WTC11 (cell line): ENCODE measurements around the gene ZNF681. TPM values are rescaled to one million over a fixed set of nuclear protein-coding genes. Genes with fewer than 3 reads are reported as not detected.

Experiments
- ATAC-seq: fragments of 200-7000 bp; cut with Tn5 transposase; 2 replicates; pipeline ENCODE4 v1.10.0; 2021; ENCODE audit warnings: mild to moderate bottlenecking, moderate library complexity
- CTCF ChIA-PET: fragments of 300-600 bp; sonication (Branson Sonifier 250); formaldehyde crosslinking; loops from one replicate; lab custom pipeline; 2021; ENCODE audit warnings: antibody characterized with exemption; lab: Charles Lee
- POLR2A ChIA-PET: fragments of 350-600 bp; sonication (Branson Sonifier 250); formaldehyde crosslinking; loops from one replicate; lab custom pipeline; 2021; ENCODE audit warnings: antibody characterized with exemption; lab: Charles Lee
- DNase-seq: peaks from one replicate; pipeline ENCODE4 v3.0.0; 2021; ENCODE audit warnings: low spot score
- H3K27ac Mint-ChIP-seq: 2 replicates; pipeline ENCODE4 v1.8.0; 2021; ENCODE audit warnings: mixed read lengths
- H3K27me3 Mint-ChIP-seq: 2 replicates; pipeline ENCODE4 v1.8.0; 2021; ENCODE audit warnings: low read depth, mild to moderate bottlenecking, moderate library complexity, mixed read lengths
- H3K36me3 Mint-ChIP-seq: 2 replicates; pipeline ENCODE4 v1.8.0; 2021; ENCODE audit warnings: mixed read lengths
- H3K4me1 Mint-ChIP-seq: 2 replicates; pipeline ENCODE4 v1.8.0; 2022; ENCODE audit warnings: mixed read lengths
- H3K4me3 Mint-ChIP-seq: 2 replicates; pipeline ENCODE4 v1.8.0; 2021; ENCODE audit warnings: mild to moderate bottlenecking, moderate library complexity, mixed read lengths
- H3K9me3 Mint-ChIP-seq: 2 replicates; pipeline ENCODE4 v1.8.0; 2021; ENCODE audit warnings: mixed read lengths
- FOXK1 ChIP-seq: sonication (generic); formaldehyde crosslinking; IDR thresholded peaks from 2 replicates; pipeline ENCODE4 v1.8.0; 2022; ENCODE audit warnings: mild to moderate bottlenecking, moderate library complexity, missing genetic modification reagents
- GTF2I ChIP-seq: fragments of 250-450 bp; sonication (Bioruptor Pico); conservative IDR thresholded peaks from 2 replicates; pipeline ENCODE4 v1.4.0; 2021; ENCODE audit warnings: mild to moderate bottlenecking
- RELA ChIP-seq: sonication (generic); formaldehyde crosslinking; IDR thresholded peaks from 2 replicates; pipeline ENCODE4 v1.8.1; 2022; ENCODE audit warnings: missing genetic modification reagents, mild to moderate bottlenecking, borderline replicate concordance
- ZBTB21 ChIP-seq: sonication (generic); formaldehyde crosslinking; IDR thresholded peaks from 2 replicates; pipeline ENCODE4 v1.8.1; 2023; ENCODE audit warnings: mild to moderate bottlenecking, missing genetic modification reagents, borderline replicate concordance
- ZNF416 ChIP-seq: fragments of 250-450 bp; sonication (Bioruptor Pico); IDR thresholded peaks from 2 replicates; pipeline ENCODE4 v1.9.0; 2021; ENCODE audit warnings: mild to moderate bottlenecking, inconsistent platforms
- total RNA-seq: library from RNA; stranded (reverse); gene quantifications from 3 replicates; pipeline ENCODE4 v1.2.3, GENCODE V29; 2021
- TF ChIP-seq, protein P1 (sequence below): sonication (generic); formaldehyde crosslinking; IDR thresholded peaks from 2 replicates; pipeline ENCODE4 v1.8.1; 2022; ENCODE audit warnings: mild to moderate bottlenecking, missing genetic modification reagents, moderate library complexity, borderline replicate concordance
- TF ChIP-seq, protein P2 (sequence below): sonication (generic); formaldehyde crosslinking; IDR thresholded peaks from 2 replicates; pipeline ENCODE4 v1.8.1; 2023; ENCODE audit warnings: mild to moderate bottlenecking, missing genetic modification reagents, moderate library complexity
- TF ChIP-seq, protein P3 (sequence below): sonication (generic); formaldehyde crosslinking; IDR thresholded peaks from 2 replicates; pipeline ENCODE4 v1.8.1; 2023; ENCODE audit warnings: mild to moderate bottlenecking, missing genetic modification reagents, borderline replicate concordance
- TF ChIP-seq, protein P4 (sequence below): fragments of 250-450 bp; sonication (Bioruptor Pico); conservative IDR thresholded peaks from 2 replicates; pipeline ENCODE4 v1.9.0; 2021; ENCODE audit warnings: mild to moderate bottlenecking
- TF ChIP-seq, protein P5 (sequence below): fragments of 250-450 bp; sonication (Bioruptor Pico); IDR thresholded peaks from 2 replicates; pipeline ENCODE4 v1.8.0; 2021; ENCODE audit warnings: mild to moderate bottlenecking
- TF ChIP-seq, protein P6 (sequence below): sonication (generic); formaldehyde crosslinking; IDR thresholded peaks from 2 replicates; pipeline ENCODE4 v1.8.0; 2023; ENCODE audit warnings: mild to moderate bottlenecking, missing genetic modification reagents
- TF ChIP-seq, protein P7 (sequence below): fragments of 250-450 bp; sonication (Bioruptor Pico); IDR thresholded peaks from 2 replicates; pipeline ENCODE4 v1.9.0; 2021; ENCODE audit warnings: mild to moderate bottlenecking, borderline replicate concordance

ZNF681 gene
- total RNA-seq, 1 experiment from 2014 or later = 16.9 TPM

DNA sequence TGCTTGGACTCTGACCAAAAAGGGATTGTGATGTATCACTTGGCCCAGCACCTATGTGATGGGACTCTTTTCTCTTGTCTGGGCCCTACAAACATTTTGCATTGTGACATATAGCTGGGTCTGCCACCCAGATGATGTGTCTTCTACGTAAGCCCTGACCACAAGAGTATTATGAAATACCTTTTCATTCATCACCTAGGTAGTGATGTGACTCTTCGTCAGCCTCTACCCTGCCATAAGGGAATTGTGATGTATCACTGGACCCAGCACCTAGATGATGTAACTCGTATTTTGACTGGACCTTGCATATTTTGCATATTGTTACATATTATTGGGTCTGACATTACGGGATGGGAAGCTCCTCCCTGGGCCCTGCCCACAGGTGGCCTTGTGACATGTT, 29.7 kb upstream of the ZNF681 start:
- H3K4me3 Mint-ChIP-seq = no peak overlapping the region
- H3K36me3 Mint-ChIP-seq = peaks cover 66% of the 10 kb centered on the region
- DNase-seq = no peak
- H3K4me1 Mint-ChIP-seq = peaks cover 10% of the 10 kb centered on the region
- CTCF ChIA-PET = no interaction called here
- no peak for ATAC-seq
- POLR2A ChIA-PET = no interaction called here
- H3K9me3 Mint-ChIP-seq = no peaks in the 10 kb centered on the region
- no peak for TF ChIP-seq ZBTB21 (CRISPR knock-in tag)
- TF ChIP-seq, protein P1, sequence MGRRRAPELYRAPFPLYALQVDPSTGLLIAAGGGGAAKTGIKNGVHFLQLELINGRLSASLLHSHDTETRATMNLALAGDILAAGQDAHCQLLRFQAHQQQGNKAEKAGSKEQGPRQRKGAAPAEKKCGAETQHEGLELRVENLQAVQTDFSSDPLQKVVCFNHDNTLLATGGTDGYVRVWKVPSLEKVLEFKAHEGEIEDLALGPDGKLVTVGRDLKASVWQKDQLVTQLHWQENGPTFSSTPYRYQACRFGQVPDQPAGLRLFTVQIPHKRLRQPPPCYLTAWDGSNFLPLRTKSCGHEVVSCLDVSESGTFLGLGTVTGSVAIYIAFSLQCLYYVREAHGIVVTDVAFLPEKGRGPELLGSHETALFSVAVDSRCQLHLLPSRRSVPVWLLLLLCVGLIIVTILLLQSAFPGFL (CRISPR knock-in tag) = no peak
- TF ChIP-seq, protein P2, sequence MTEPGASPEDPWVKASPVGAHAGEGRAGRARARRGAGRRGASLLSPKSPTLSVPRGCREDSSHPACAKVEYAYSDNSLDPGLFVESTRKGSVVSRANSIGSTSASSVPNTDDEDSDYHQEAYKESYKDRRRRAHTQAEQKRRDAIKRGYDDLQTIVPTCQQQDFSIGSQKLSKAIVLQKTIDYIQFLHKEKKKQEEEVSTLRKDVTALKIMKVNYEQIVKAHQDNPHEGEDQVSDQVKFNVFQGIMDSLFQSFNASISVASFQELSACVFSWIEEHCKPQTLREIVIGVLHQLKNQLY (CRISPR knock-in tag) = no peak
- TF ChIP-seq, protein P3, sequence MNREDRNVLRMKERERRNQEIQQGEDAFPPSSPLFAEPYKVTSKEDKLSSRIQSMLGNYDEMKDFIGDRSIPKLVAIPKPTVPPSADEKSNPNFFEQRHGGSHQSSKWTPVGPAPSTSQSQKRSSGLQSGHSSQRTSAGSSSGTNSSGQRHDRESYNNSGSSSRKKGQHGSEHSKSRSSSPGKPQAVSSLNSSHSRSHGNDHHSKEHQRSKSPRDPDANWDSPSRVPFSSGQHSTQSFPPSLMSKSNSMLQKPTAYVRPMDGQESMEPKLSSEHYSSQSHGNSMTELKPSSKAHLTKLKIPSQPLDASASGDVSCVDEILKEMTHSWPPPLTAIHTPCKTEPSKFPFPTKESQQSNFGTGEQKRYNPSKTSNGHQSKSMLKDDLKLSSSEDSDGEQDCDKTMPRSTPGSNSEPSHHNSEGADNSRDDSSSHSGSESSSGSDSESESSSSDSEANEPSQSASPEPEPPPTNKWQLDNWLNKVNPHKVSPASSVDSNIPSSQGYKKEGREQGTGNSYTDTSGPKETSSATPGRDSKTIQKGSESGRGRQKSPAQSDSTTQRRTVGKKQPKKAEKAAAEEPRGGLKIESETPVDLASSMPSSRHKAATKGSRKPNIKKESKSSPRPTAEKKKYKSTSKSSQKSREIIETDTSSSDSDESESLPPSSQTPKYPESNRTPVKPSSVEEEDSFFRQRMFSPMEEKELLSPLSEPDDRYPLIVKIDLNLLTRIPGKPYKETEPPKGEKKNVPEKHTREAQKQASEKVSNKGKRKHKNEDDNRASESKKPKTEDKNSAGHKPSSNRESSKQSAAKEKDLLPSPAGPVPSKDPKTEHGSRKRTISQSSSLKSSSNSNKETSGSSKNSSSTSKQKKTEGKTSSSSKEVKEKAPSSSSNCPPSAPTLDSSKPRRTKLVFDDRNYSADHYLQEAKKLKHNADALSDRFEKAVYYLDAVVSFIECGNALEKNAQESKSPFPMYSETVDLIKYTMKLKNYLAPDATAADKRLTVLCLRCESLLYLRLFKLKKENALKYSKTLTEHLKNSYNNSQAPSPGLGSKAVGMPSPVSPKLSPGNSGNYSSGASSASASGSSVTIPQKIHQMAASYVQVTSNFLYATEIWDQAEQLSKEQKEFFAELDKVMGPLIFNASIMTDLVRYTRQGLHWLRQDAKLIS (CRISPR knock-in tag) = no peak
- H3K27me3 Mint-ChIP-seq = no peaks in the 10 kb centered on the region
- H3K27ac Mint-ChIP-seq = no peak overlapping the region

DNA sequence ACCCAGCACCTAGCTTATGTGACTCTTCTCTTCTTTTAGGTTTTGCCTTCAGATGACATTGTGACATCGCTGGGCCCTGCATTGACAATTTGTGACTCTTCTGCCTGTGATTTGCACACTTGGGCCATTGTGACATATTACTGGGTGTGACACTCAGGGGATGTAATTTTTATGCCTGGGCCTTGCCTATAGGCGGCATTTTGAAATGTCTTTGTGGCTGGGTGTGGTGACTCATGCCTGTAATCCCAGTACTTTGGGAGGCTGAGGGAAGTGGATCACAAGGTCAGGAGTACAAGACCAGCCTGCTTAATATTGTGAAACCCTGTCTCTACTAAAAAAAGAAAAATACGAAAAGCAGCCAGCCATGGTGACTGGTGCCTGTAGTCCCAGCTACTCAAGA, 28.4 kb upstream of the ZNF681 start:
- no peaks in the 10 kb centered on the region for H3K27me3 Mint-ChIP-seq
- ChIA-PET POLR2A (no interaction called here), CTCF (no interaction called here)
- H3K9me3 Mint-ChIP-seq = no peaks in the 10 kb centered on the region
- ATAC-seq (no peak), DNase-seq (no peak)
- H3K27ac Mint-ChIP-seq = no peak overlapping the region
- peaks cover 77% of the 10 kb centered on the region for H3K36me3 Mint-ChIP-seq
- 0 out of 2 replicates have a peak, but pooled peaks cover 2% of the 10 kb centered on the region for H3K4me1 Mint-ChIP-seq
- no peak overlapping the region for H3K4me3 Mint-ChIP-seq
- TF ChIP-seq ZNF416 (no peak), FOXK1 (CRISPR knock-in tag) (no peak), RELA (CRISPR knock-in tag) (no peak), GTF2I (CRISPR knock-in tag) (no peak)
- TF ChIP-seq, protein P4, sequence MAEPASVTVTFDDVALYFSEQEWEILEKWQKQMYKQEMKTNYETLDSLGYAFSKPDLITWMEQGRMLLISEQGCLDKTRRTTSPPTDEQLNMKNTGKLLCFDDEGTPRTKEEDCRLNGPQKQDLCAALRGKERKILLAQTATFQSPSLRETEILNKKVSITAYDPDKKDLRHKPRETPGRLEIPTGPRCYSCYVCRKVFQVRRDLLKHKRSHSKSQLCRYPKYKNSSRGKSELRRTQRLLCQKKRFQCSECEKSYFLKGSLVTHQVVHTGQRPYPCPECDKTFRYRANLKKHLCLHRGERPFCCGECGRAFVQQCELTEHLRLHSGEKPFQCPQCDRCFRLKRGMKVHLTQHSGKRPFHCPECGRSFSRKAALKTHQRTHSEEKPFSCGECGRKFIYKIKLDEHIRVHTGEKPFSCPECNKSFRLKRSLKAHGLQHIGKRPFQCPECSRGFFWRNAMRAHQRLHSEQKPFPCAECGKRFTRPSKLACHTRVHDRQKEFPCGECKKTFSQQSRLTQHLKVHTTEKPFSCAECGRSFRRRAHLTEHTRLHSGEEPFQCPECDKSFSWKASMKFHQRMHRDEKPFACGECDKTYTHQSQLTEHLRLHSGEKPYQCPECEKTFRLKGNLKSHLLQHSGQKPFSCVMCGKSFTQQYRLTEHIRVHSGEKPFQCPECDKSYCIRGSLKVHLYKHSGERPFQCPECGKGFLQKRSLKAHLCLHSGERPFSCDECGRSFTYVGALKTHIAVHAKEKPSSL (CRISPR knock-in tag) = no peak
- TF ChIP-seq, protein P5, sequence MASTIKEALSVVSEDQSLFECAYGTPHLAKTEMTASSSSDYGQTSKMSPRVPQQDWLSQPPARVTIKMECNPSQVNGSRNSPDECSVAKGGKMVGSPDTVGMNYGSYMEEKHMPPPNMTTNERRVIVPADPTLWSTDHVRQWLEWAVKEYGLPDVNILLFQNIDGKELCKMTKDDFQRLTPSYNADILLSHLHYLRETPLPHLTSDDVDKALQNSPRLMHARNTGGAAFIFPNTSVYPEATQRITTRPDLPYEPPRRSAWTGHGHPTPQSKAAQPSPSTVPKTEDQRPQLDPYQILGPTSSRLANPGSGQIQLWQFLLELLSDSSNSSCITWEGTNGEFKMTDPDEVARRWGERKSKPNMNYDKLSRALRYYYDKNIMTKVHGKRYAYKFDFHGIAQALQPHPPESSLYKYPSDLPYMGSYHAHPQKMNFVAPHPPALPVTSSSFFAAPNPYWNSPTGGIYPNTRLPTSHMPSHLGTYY (CRISPR knock-in tag) = no peak
- TF ChIP-seq, protein P6, sequence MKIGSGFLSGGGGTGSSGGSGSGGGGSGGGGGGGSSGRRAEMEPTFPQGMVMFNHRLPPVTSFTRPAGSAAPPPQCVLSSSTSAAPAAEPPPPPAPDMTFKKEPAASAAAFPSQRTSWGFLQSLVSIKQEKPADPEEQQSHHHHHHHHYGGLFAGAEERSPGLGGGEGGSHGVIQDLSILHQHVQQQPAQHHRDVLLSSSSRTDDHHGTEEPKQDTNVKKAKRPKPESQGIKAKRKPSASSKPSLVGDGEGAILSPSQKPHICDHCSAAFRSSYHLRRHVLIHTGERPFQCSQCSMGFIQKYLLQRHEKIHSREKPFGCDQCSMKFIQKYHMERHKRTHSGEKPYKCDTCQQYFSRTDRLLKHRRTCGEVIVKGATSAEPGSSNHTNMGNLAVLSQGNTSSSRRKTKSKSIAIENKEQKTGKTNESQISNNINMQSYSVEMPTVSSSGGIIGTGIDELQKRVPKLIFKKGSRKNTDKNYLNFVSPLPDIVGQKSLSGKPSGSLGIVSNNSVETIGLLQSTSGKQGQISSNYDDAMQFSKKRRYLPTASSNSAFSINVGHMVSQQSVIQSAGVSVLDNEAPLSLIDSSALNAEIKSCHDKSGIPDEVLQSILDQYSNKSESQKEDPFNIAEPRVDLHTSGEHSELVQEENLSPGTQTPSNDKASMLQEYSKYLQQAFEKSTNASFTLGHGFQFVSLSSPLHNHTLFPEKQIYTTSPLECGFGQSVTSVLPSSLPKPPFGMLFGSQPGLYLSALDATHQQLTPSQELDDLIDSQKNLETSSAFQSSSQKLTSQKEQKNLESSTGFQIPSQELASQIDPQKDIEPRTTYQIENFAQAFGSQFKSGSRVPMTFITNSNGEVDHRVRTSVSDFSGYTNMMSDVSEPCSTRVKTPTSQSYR (CRISPR knock-in tag) = no peak
- TF ChIP-seq, protein P7, sequence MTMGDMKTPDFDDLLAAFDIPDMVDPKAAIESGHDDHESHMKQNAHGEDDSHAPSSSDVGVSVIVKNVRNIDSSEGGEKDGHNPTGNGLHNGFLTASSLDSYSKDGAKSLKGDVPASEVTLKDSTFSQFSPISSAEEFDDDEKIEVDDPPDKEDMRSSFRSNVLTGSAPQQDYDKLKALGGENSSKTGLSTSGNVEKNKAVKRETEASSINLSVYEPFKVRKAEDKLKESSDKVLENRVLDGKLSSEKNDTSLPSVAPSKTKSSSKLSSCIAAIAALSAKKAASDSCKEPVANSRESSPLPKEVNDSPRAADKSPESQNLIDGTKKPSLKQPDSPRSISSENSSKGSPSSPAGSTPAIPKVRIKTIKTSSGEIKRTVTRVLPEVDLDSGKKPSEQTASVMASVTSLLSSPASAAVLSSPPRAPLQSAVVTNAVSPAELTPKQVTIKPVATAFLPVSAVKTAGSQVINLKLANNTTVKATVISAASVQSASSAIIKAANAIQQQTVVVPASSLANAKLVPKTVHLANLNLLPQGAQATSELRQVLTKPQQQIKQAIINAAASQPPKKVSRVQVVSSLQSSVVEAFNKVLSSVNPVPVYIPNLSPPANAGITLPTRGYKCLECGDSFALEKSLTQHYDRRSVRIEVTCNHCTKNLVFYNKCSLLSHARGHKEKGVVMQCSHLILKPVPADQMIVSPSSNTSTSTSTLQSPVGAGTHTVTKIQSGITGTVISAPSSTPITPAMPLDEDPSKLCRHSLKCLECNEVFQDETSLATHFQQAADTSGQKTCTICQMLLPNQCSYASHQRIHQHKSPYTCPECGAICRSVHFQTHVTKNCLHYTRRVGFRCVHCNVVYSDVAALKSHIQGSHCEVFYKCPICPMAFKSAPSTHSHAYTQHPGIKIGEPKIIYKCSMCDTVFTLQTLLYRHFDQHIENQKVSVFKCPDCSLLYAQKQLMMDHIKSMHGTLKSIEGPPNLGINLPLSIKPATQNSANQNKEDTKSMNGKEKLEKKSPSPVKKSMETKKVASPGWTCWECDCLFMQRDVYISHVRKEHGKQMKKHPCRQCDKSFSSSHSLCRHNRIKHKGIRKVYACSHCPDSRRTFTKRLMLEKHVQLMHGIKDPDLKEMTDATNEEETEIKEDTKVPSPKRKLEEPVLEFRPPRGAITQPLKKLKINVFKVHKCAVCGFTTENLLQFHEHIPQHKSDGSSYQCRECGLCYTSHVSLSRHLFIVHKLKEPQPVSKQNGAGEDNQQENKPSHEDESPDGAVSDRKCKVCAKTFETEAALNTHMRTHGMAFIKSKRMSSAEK (CRISPR knock-in tag) = no peak
